HL-60 (cell line): Measurements from ENCODE around the gene DNAJB8.

Source experiments
- CTCF ChIP-seq: IDR thresholded peaks from one replicate; pipeline ENCODE4 v1.5.1; 2011; ENCODE audit warnings: low read length, control low read depth, inconsistent platforms; ENCODE audit not compliant: insufficient read depth
- GABPA ChIP-seq: IDR thresholded peaks from 2 replicates; pipeline ENCODE4 v1.6.1; 2012; ENCODE audit warnings: low read depth
- POLR2AphosphoS5 ChIP-seq: IDR thresholded peaks from 2 replicates; pipeline ENCODE4 v1.6.1; 2012; ENCODE audit warnings: low read depth
- SPI1 ChIP-seq: IDR thresholded peaks from 2 replicates; pipeline ENCODE4 v1.6.1; 2012; ENCODE audit warnings: low read depth, mild to moderate bottlenecking, borderline replicate concordance
- TF ChIP-seq, protein P1 (sequence below): IDR thresholded peaks from 2 replicates; pipeline ENCODE4 v1.6.1; 2012; ENCODE audit warnings: low read depth; ENCODE audit not compliant: insufficient replicate concordance

DNA sequence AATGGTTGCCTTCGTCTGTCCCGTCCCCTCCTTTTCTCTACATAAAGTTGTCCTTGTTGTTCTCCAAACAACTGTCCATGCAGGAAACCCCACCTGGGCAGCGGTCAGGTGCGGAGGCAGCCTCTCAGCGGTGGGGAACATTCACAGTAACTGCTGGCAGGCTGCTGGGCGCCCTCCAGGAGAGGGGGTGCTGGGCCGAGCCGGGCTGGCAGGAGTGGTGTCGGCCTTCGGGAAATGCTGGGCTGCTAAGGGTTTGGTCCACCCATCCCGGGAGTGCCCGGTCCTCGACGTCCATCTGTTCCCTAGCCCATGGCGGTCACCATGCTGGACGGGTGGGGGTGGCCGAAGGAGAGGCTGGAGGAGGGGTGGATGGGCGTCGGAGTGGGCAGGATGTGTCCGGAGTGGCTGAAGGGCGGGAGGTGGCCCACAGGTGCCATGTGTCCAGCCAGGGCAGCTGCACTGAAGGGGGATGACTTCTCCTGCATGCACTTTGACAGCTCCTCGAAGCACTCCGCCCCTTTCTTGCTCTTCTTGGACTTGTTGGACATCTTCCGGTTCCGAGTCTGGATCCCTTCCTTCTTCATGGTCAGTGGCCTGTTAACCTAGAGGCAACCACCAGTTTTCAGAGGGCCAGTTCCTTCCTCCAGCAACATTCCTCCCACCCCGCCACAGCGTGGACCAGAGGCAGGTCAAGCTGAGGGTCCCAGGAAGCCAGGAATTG lies 14.2 kb upstream of the DNAJB8 start:
- TF ChIP-seq CTCF (no peak), POLR2AphosphoS5 (no peak), SPI1 (no peak), GABPA (no peak)
- TF ChIP-seq, protein P1, sequence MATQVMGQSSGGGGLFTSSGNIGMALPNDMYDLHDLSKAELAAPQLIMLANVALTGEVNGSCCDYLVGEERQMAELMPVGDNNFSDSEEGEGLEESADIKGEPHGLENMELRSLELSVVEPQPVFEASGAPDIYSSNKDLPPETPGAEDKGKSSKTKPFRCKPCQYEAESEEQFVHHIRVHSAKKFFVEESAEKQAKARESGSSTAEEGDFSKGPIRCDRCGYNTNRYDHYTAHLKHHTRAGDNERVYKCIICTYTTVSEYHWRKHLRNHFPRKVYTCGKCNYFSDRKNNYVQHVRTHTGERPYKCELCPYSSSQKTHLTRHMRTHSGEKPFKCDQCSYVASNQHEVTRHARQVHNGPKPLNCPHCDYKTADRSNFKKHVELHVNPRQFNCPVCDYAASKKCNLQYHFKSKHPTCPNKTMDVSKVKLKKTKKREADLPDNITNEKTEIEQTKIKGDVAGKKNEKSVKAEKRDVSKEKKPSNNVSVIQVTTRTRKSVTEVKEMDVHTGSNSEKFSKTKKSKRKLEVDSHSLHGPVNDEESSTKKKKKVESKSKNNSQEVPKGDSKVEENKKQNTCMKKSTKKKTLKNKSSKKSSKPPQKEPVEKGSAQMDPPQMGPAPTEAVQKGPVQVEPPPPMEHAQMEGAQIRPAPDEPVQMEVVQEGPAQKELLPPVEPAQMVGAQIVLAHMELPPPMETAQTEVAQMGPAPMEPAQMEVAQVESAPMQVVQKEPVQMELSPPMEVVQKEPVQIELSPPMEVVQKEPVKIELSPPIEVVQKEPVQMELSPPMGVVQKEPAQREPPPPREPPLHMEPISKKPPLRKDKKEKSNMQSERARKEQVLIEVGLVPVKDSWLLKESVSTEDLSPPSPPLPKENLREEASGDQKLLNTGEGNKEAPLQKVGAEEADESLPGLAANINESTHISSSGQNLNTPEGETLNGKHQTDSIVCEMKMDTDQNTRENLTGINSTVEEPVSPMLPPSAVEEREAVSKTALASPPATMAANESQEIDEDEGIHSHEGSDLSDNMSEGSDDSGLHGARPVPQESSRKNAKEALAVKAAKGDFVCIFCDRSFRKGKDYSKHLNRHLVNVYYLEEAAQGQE: no peak
